ENCODE results near the gene EPB41L2. TPM values are rescaled to one million over a fixed set of nuclear protein-coding genes. Genes with fewer than 3 reads are reported as not detected.

EPB41L2 gene
- total and polyA plus RNA-seq, 7 donors, result 41.2 to 147 (median 65.7) TPM

DNA sequence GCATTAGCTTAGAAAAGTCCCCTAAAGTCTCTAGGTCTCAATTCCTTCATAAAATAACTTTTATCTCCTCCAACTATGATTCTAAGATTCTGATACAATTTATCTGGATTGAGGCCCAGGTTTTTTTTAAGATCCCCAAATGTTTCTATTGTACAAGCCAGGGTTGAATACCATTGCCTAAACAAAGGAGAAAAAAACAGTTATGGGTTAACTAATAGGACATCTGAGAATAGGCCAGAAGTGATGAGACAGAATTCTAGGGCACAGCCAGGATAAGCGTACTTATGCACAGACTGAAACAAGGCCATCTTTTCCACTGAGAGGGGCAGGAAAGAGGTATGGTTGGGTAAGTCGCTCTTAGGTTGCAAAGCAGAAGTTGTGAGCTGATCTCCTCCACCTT lies 26.4 kb downstream of the EPB41L2 start:
- Histone ChIP-seq H3K27me3 (no peaks in the 10 kb centered on the region), H3K4me3 (no peak overlapping the region), H3K36me3 (no peaks in the 10 kb centered on the region), H3K4me1 (peaks cover 0 to 18% (median 2%) of the 10 kb centered on the region in 4 donors), H3K27ac (no peak overlapping the region), H3K9me3 (no peaks in the 10 kb centered on the region)
- intact Hi-C loops (cut with DNase I), result no loop called here
- TF ChIP-seq POLR2A (IDR thresholded peaks at IDR 0.05) (no peak), POLR2AphosphoS5 (IDR thresholded peaks at IDR 0.05) (no peak)
- WGBS, 2 donors, result 93 to 95% methylated on average over 2 of the region's 2 CpGs
- no peak for DNase-seq

DNA sequence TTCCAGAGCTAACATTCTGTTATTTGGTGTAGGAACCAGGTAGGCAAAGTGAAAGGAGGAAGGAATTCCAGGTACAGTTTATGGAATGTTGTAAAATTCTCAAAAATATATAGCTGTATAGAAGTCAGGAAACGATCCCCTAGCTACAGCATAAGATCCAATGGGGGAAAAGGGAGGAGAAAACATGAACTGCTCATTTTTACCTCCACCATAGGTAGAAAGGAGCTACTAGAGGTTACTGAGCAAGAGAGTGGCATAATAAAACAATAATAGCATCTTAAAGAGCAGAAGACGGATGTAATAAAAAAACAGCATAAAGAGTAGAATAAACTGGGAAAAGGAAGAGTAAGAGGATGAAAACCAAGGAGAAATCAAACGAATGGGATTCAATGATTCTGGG lies 26.9 kb downstream of the EPB41L2 start:
- H3K27ac ChIP-seq, result no peak overlapping the region
- DNase-seq, result no peak
- TF ChIP-seq, protein P1, sequence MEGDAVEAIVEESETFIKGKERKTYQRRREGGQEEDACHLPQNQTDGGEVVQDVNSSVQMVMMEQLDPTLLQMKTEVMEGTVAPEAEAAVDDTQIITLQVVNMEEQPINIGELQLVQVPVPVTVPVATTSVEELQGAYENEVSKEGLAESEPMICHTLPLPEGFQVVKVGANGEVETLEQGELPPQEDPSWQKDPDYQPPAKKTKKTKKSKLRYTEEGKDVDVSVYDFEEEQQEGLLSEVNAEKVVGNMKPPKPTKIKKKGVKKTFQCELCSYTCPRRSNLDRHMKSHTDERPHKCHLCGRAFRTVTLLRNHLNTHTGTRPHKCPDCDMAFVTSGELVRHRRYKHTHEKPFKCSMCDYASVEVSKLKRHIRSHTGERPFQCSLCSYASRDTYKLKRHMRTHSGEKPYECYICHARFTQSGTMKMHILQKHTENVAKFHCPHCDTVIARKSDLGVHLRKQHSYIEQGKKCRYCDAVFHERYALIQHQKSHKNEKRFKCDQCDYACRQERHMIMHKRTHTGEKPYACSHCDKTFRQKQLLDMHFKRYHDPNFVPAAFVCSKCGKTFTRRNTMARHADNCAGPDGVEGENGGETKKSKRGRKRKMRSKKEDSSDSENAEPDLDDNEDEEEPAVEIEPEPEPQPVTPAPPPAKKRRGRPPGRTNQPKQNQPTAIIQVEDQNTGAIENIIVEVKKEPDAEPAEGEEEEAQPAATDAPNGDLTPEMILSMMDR (IDR thresholded peaks at IDR 0.05), result no peak
- TF ChIP-seq EP300 (IDR thresholded peaks at IDR 0.05), result no peak
- TF ChIP-seq POLR2A (IDR thresholded peaks at IDR 0.05), result no peak
- no peak for TF ChIP-seq POLR2AphosphoS5 (IDR thresholded peaks at IDR 0.05)
- H3K27me3 ChIP-seq, result no peaks in the 10 kb centered on the region
- H3K4me3 ChIP-seq, result no peak overlapping the region
- peaks cover 0 to 16% (median 2%) of the 10 kb centered on the region in 4 donors for H3K4me1 ChIP-seq
- no peaks in the 10 kb centered on the region for H3K36me3 ChIP-seq
- intact Hi-C loops (cut with DNase I), result no loop called here
- no peaks in the 10 kb centered on the region for H3K9me3 ChIP-seq
- WGBS, 2 donors, result 20 to 61% methylated on average over 3 of the region's 3 CpGs

DNA sequence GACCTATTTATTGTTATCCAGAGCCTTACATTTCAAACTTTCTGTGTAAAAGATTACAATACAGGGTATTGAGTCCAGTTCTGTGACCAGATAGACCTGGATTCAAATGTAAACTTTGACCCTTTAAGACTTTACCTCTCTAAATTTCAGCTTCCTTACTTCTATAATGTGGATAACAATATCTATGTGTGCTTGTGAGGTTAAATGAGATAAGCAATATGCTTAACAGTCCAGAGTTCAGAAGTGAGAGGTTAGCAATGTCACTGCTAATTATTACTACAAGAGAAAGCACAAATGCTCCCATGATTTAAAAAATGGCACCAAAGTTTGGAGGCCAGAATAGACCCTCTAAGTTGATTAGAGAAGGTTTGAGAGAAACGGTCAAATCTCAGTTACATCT lies 27.5 kb downstream of the EPB41L2 start:
- no peaks in the 10 kb centered on the region for H3K36me3 ChIP-seq
- TF ChIP-seq, protein P1 (IDR thresholded peaks at IDR 0.05), result no peak
- no peak for TF ChIP-seq POLR2A (IDR thresholded peaks at IDR 0.05)
- no peak for TF ChIP-seq POLR2AphosphoS5 (IDR thresholded peaks at IDR 0.05)
- no peak for TF ChIP-seq EP300 (IDR thresholded peaks at IDR 0.05)
- H3K4me1 ChIP-seq, result peaks cover 0 to 12% (median 2%) of the 10 kb centered on the region in 4 donors
- DNase-seq, result no peak
- no peaks in the 10 kb centered on the region for H3K9me3 ChIP-seq
- H3K27me3 ChIP-seq, result no peaks in the 10 kb centered on the region
- intact Hi-C loops (cut with DNase I), result no loop called here
- WGBS, 2 donors, result 92 to 94% methylated on average over 1 of the region's 1 CpG
- H3K4me3 ChIP-seq, result no peak overlapping the region
- no peak overlapping the region for H3K27ac ChIP-seq

DNA sequence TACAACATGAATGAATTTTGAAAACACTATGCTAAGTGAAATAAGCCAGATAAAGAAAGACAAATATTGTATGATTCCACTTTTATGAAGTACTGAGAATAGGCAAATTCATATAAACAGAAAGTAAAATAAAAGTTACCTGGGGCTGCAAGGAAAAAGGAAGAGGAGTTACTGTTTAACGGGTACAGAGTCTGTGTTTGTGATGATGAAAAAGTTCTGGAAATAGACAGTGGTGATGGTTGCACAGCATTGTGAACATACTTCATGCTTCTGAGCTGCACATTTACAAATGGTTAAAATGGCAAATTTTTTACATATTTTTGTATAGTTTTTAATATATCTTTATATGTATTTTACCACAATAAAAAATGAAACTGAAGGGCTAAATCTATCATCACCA lies 29.4 kb downstream of the EPB41L2 start:
- WGBS, 2 donors, result 38 to 63% methylated on average over 1 of the region's 1 CpG
- H3K4me3 ChIP-seq, result no peak overlapping the region
- no peaks in the 10 kb centered on the region for H3K36me3 ChIP-seq
- no peaks in the 10 kb centered on the region for H3K9me3 ChIP-seq
- intact Hi-C loops (cut with DNase I), result no loop called here
- no peaks in the 10 kb centered on the region for H3K27me3 ChIP-seq
- peaks cover 0 to 20% (median 12%) of the 10 kb centered on the region in 4 donors for H3K4me1 ChIP-seq
- H3K27ac ChIP-seq, result no peak overlapping the region
- DNase-seq, result no peak
- TF ChIP-seq EP300 (IDR thresholded peaks at IDR 0.05) (no peak), POLR2A (IDR thresholded peaks at IDR 0.05) (no peak), POLR2AphosphoS5 (IDR thresholded peaks at IDR 0.05) (no peak)
- TF ChIP-seq, protein P1 (IDR thresholded peaks at IDR 0.05), result no peak

DNA sequence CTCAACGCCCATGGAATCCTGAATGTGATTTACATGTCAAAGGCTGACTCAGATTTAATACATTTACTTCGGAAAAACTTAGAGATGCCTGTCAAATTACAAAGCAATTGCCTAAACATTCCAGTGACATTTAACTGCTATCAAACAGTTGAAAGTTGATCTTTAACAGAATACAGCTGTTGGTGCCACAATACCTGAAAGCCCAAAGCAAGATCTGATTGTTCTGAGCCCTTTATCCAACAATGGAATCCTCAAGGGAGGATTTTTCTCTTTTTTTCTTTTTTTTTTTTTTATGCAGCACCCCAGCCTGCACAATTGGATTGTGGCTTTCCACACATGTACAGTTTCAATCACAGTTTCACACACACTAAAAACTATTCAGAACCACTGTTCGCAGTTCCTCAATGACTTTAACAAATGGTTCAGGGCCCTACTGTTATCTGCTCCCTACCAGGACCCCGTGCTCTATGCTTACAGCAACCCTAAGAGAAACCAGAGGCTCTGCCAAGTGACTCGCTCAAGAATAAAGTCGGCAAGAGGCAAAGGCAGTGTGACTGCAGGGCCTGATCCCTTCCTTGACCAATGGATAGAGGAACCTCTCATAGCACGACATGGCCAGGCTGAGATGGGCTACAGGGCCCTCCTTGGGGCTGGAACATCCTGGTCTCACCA lies 33.3 kb downstream of the EPB41L2 start:
- WGBS, 2 donors, result 34 to 67% methylated on average over 7 of the region's 7 CpGs
- Histone ChIP-seq H3K27ac (no peak overlapping the region), H3K4me3 (no peak overlapping the region), H3K9me3 (no peaks in the 10 kb centered on the region), H3K4me1 (peaks cover 0 to 37% (median 14%) of the 10 kb centered on the region in 4 donors), H3K27me3 (no peaks in the 10 kb centered on the region), H3K36me3 (no peaks in the 10 kb centered on the region)
- intact Hi-C loops (cut with DNase I), result no loop called here
- TF ChIP-seq EP300 (IDR thresholded peaks at IDR 0.05), result no peak
- TF ChIP-seq, protein P1 (IDR thresholded peaks at IDR 0.05), result no peak
- no peak for TF ChIP-seq POLR2A (IDR thresholded peaks at IDR 0.05)
- no peak for TF ChIP-seq POLR2AphosphoS5 (IDR thresholded peaks at IDR 0.05)
- DNase-seq, result no peak
